Rectal smooth muscle tissue (tissue), 1 donor: ENCODE data around the gene RNF207.
A peak's percentile ranks its signal among the peaks of the same experiment; 100 is the strongest.

Experiments
- H3K27ac ChIP-seq: one replicate; pipeline ENCODE4 v1.7.0; 2013; ENCODE audit warnings: low read depth, low read length, inconsistent platforms
- H3K27me3 ChIP-seq: one replicate; pipeline ENCODE4 v1.7.0; 2013; ENCODE audit warnings: low read length; ENCODE audit not compliant: control insufficient read depth, insufficient read depth
- H3K36me3 ChIP-seq: one replicate; pipeline ENCODE4 v1.7.0; 2013; ENCODE audit warnings: low read length; ENCODE audit not compliant: control insufficient read depth, insufficient read depth
- H3K4me1 ChIP-seq: one replicate; pipeline ENCODE4 v1.7.0; 2013; ENCODE audit warnings: low read length; ENCODE audit not compliant: control insufficient read depth, insufficient read depth
- H3K4me3 ChIP-seq: one replicate; pipeline ENCODE4 v1.7.0; 2013; ENCODE audit warnings: low read length
- H3K9ac ChIP-seq: one replicate; pipeline ENCODE4 v1.7.0; 2013; ENCODE audit warnings: low read length

RNF207 gene

DNA sequence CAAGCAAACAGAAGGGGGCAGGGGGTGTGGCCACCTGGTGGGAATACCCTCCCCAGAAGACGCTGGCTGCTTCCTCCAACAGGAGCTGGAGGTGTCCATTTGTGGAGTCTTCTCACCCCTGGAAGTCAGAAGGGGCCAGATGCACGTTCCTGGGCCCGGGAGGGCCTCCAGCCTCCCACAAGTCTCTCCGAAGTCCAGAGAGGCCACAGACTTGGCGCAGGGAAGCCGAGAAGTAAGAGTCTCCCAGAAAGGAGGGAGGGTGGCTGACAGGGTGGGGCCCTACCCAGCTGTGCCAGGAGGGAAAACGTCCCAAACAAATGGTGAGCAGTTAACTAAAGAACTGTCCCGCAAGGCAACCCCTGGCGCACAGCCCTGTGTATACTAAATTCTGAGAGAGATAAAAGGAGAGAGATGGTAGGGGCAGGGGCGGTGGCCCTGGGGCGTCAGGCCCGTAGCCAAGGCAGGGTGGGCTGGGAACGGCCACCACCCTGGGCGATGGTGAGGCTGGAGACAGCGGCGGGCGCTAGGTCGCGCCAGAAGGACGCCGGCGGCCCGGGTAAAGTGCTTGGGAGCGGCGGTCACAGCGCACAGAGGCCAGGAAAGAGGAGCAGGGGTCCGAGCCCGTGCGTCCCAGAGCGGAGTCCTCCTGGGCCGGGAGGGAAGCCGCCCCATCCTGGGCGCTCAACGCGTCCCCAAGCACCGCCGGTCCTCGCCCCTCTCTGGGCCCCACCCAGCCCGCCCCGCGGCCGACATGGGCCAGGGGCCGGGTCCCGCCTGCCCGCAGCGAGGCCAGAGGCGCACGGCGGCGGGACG lies 27.0 kb upstream of the RNF207 start:
- Histone ChIP-seq H3K27ac (no peak overlapping the region), H3K4me1 (peaks cover 3% of the 10 kb centered on the region), H3K9ac (no peak overlapping the region), H3K4me3 (no peak overlapping the region), H3K27me3 (peaks cover 36% of the 10 kb centered on the region), H3K36me3 (no peaks in the 10 kb centered on the region)

DNA sequence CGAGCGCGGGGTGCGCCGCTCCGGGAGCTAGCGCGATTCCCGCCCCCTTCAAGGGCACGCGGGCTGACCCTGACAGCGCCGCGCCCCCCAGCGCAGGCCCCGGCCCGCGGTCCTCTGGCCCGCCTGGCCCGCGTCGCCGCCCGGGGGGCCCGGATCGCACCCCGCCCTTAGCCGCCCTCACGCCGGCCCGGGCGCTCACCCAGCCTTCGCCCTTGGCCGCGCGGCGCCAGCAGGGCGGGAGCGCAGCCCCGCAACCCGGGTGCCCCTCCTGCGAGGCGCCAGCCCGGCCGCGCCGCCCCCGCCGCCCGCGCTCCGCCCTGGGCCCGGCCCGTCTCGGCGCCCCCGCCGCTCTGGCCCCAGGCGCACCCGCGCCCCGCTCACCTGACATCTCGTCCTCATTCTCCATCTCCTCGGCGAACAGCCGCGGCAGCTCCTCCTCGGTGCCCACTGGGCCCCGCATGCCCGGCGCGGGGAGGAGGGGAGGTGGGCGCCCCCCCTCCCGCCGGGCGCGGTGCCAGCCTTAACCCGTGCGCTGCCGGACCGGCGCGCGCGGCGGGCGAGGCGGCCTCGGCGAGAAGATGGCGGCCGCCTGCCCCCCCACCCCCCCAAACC lies 26.2 kb upstream of the RNF207 start:
- Histone ChIP-seq H3K4me3 (no peak overlapping the region), H3K36me3 (no peaks in the 10 kb centered on the region), H3K9ac (no peak overlapping the region), H3K27me3 (peaks cover 36% of the 10 kb centered on the region), H3K4me1 (peaks cover 3% of the 10 kb centered on the region), H3K27ac (no peak overlapping the region)

DNA sequence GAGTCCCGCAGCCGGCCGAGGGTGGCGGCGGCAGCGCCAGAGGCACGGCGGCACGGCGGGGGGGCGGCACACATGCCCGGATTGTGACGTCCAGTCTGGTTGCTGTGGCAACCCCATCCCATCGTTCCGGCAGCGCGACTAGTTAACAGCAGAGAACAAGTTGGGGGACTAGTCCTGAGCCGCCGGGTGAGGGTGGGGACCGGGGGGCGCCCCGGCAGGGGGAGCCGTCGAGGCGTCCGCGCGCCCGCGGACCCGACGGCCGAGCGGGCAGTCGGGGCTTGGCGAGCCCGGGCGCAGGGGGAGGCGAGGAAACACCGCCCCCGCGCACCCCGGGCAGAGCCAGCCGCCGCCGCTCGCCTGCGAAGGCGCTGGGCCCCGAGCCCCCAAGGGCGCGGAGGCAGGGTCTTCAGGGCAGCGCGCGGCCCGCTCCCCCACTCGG lies 25.6 kb upstream of the RNF207 start, which contains the start of gene CHD5:
CHD5 (minus strand) TSS at position 54 of the 439 bp plus-strand sequence. CDS start 298 bp downstream, outside the sequence.
- Histone ChIP-seq H3K4me1 (peaks cover 3% of the 10 kb centered on the region), H3K27me3 (peaks cover 36% of the 10 kb centered on the region), H3K4me3 (peak within 1 kb of the TSS; percentile 15), H3K9ac (no peak within 1 kb of the TSS), H3K36me3 (no peaks in the 10 kb centered on the region), H3K27ac (no peak within 1 kb of the TSS)

DNA sequence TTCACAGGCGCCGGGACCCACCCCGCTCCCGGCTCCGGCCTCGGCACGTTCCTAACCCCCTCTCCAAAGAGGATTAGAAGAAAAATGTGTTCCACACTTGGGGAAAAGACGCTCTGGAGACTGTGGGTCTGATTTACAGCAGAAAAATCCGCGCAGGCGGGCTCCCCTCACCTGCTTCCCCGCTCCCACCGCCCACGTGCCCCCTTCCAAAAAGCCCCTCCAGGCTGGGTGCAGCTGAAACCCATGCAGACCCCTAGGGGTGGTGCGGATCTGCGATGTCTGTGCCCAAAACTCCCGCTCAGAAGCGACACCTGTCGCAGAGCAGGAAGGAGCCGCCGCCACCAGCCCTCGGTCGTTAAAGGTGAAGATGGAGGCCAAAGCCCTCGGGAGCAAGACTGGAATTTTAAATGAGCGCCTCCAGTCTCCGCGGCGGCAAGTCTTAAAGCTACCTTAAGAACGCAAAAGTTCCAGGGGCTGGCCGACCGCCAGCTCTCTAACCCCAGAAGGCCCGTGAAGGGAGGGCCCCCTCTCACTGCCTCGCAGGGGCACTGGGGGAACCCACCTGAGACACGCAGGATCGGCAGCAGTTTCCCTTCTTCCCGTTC lies 25.1 kb upstream of the RNF207 start:
- Histone ChIP-seq H3K4me3 (peak overlapping the region; percentile 15), H3K4me1 (peaks cover 3% of the 10 kb centered on the region), H3K36me3 (peaks cover 3% of the 10 kb centered on the region), H3K27me3 (peaks cover 36% of the 10 kb centered on the region), H3K27ac (no peak overlapping the region), H3K9ac (no peak overlapping the region)

DNA sequence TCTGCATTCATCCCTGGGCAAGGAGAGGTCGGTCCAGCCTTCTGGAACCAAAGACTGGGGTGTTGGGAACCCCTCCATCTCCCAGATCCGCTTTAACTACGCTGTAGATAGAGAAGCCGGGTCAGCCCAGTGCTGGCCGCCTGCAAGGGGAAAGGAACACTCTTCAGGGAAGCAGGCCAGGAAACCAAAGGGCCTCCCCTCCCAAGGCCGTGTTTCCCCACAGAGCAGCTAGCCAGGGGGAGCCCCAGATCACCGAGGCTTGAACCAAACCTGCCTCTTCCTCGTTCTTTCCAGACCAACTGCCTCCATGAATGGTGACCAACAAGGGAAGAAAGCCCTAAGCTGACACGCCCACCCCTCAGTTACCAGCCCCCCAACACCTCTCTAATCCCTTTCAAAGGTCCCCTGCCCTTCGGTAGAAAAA lies 24.6 kb upstream of the RNF207 start:
- H3K27ac ChIP-seq, result no peak overlapping the region
- H3K4me1 ChIP-seq, result peaks cover 3% of the 10 kb centered on the region
- H3K9ac ChIP-seq, result no peak overlapping the region
- H3K36me3 ChIP-seq, result peaks cover 3% of the 10 kb centered on the region
- H3K4me3 ChIP-seq, result no peak overlapping the region
- peaks cover 36% of the 10 kb centered on the region for H3K27me3 ChIP-seq

- no peak overlapping the region for H3K4me3 ChIP-seq
- peaks cover 3% of the 10 kb centered on the region for H3K4me1 ChIP-seq
- peaks cover 21% of the 10 kb centered on the region for H3K27me3 ChIP-seq
- peaks cover 3% of the 10 kb centered on the region for H3K36me3 ChIP-seq
- H3K9ac ChIP-seq, result no peak overlapping the region
- no peak overlapping the region for H3K27ac ChIP-seq
Measured at GRCh38 chr1:6183520-6183989, 22.4 kb upstream of the RNF207 start.

DNA sequence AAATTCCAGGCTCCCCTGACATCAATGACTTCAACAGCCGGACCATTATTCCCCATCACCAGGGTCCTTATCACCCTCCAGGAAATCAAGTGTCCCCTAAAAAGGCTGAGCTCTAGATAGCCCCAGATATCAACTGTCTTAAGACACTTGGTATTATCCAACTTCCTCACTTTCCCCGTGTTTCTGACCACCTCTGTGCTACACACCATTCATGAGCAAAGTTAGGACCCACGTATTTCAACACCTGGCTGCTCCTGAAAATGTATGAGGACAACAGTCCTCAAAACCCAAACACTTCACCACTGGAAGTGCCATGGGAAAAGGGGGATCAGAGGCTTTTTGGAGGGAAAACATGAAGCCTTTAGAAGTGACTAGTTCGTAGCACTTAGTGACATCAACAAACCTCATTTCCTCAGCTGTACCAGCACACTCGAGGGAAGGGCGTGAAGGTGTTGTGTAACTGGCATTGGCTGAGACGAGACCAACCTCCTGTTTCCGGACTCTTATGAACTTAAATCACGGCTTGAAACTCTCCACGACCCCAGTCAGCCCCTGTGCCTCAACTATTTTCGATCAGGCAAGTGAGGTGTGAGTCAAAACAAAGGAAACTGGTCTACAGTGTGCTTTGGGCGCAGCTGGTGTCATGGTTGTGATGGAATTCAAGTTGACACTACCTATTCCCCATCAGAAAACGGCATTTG lies 21.7 kb upstream of the RNF207 start:
- Histone ChIP-seq H3K27ac (no peak overlapping the region), H3K9ac (no peak overlapping the region)

GRCh38 chr1:6185151-6185550 lies 20.8 kb upstream of the RNF207 start:
- H3K27ac ChIP-seq, result no peak overlapping the region
- H3K27me3 ChIP-seq, result peaks cover 13% of the 10 kb centered on the region
- no peaks in the 10 kb centered on the region for H3K4me1 ChIP-seq
- no peak overlapping the region for H3K4me3 ChIP-seq
- peaks cover 6% of the 10 kb centered on the region for H3K36me3 ChIP-seq
- H3K9ac ChIP-seq, result no peak overlapping the region

More for the DNA sequence above, 21.7 kb upstream of the RNF207 start:
- Histone ChIP-seq H3K4me3 (no peak overlapping the region), H3K27me3 (peaks cover 14% of the 10 kb centered on the region), H3K4me1 (no peaks in the 10 kb centered on the region), H3K36me3 (peaks cover 3% of the 10 kb centered on the region)

DNA sequence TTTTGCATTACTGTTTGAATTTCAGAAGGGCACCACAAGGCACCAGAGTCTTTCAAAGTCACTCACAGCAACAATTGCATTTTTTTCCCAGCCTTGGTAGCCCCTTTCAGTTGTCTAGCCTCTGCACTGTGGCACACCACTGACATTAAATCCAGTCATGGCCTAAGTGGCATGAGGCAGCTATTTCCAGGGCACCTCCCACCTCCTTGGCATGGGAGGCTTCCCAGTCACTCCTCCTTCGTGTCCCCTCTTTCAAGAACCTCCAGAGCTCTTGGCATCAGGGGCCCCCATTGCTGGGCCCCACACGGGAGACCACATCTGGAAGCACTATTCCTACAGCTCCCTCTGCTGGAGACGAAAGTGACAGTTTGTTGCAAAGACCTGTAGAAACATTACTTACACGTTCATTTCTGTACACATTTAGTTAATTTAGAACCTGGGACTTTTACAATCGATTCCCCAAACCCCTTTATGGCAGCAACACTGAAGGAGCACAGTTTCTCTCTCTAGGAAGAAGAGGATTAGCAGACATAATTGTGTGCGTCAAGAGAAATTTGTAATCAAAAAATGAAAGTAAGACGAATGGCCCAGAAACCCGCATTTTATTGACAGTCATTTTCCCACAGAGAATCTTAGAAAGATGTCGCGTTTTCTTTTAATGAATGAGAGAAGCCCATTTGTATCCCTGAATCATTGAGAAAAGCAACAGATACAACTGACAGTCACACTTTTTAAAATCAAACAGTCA lies 20.1 kb upstream of the RNF207 start:
- Histone ChIP-seq H3K4me3 (no peak overlapping the region), H3K36me3 (peaks cover 6% of the 10 kb centered on the region), H3K4me1 (no peaks in the 10 kb centered on the region), H3K9ac (no peak overlapping the region), H3K27ac (no peak overlapping the region), H3K27me3 (peaks cover 7% of the 10 kb centered on the region)

- Histone ChIP-seq H3K9ac (no peak overlapping the region), H3K4me3 (no peak overlapping the region), H3K4me1 (no peaks in the 10 kb centered on the region), H3K36me3 (peaks cover 10% of the 10 kb centered on the region), H3K27ac (no peak overlapping the region), H3K27me3 (no peaks in the 10 kb centered on the region)
Measured at GRCh38 chr1:6188466-6188865, 17.5 kb upstream of the RNF207 start.

DNA sequence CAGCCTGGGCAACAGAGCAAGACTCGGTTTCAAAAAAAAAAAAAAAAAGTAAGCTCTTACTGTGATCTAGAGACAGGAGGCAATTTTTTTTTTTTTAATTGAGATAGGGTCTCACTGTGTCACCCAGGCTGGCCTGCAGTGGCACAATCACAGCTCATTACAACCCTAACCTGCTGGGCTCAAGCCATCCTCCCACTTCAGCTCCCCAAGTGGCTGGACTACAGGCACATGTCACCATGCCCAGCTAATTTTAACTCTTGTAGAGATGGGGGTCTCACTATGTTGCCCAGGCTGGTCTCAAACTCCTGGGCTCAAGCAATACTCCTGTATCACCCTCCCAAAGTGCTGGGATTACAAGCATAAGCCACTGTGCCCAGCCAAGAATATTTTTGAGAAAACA lies 14.0 kb upstream of the RNF207 start:
- Histone ChIP-seq H3K4me1 (no peaks in the 10 kb centered on the region), H3K36me3 (peaks cover 20% of the 10 kb centered on the region), H3K27me3 (no peaks in the 10 kb centered on the region), H3K4me3 (no peak overlapping the region), H3K9ac (no peak overlapping the region), H3K27ac (no peak overlapping the region)
